HG03196 (cell line): ENCODE results near the gene PTGIR.

Source experiments
- ATAC-seq: cut with Tn5 transposase; IDR thresholded peaks from one replicate; pipeline ENCODE4 v1.9.1; 2021; ENCODE audit not compliant: unreplicated experiment

The PTGIR gene

GRCh38 chr19:46601318-46602224 lies 23.3 kb downstream of the PTGIR start, which contains the start of gene CALM3:
Gene CALM3, plus strand, starts transcription at chr19:46601330. Its CDS starts 105 bp downstream, at chr19:46601435.
- no peak for ATAC-seq

DNA sequence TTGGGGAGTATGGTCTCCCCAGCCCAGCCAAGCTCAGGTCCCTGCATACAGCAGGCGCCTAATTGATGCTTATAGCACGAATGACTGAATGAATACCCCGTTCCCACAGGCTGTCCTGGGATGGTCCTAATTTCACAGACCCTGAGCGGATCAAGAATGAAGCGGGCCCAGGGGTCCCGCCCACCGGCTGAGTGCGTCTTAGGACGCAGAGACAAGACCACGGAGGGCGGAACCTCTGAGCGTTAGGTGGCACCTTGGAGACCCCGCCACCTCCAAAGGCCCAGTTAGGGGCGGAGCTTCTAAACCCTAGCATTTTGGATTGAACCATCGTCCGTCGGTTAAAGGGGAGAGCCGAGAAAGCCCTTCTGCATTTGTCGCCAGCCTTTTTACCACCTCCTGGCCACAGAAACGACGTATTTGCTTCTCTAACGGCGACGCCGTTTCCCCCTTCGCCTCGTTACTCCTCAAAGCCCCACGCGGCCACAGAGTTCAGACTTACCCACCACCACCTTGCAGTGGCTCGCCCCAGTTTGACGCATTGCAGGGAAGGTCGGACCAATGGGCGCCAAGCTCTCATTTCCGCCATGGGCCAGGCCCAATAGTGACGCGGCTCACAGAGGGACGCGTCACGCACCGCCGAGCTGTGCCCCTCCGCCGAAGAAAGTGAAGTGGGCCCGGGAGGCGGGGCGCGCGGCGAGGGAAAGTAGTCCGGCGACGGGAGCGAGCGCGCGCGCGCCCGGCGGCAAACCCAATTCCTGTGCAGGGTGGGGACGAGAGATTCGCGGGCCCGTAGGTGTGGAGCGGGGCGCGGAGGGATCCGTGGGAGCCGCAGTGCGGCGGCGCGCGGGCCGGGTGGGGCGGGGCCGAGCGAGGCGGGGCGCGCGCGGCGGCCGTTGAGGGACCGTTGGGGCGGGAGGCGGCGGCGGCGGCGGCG lies 24.2 kb downstream of the PTGIR start:
- peak; percentile 73 for ATAC-seq

GRCh38 chr19:46599716-46600373 lies 25.0 kb downstream of the PTGIR start:
- no peak for ATAC-seq

- ATAC-seq, result no peak
These were observed 26.4 kb downstream of the PTGIR start for GRCh38 chr19:46598372-46598917.

DNA sequence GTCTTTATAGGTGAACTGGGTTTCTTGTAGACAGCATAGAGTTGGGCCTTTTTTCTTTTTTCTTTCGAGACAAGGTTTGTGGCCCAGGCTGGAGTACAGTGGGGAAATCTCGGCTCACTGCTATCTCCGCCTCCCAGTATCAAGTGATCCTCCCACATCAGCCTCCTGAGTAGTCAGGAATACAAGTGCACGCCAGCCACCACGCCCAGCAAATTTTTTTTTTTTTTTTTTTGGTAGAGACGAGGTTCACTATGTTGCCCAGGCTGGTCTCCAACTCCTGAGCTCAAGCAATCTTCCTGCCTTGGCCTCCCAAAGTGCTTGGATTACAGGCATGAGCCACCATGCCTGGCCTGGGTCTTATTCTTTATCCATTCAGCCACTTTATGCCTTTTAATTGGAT lies 28.9 kb downstream of the PTGIR start:
- ATAC-seq, result no peak

- no peak for ATAC-seq
These were observed 33.0 kb downstream of the PTGIR start for GRCh38 chr19:46591870-46592269.

GRCh38 chr19:46591254-46591653 lies 33.6 kb downstream of the PTGIR start:
- ATAC-seq, result no peak

DNA sequence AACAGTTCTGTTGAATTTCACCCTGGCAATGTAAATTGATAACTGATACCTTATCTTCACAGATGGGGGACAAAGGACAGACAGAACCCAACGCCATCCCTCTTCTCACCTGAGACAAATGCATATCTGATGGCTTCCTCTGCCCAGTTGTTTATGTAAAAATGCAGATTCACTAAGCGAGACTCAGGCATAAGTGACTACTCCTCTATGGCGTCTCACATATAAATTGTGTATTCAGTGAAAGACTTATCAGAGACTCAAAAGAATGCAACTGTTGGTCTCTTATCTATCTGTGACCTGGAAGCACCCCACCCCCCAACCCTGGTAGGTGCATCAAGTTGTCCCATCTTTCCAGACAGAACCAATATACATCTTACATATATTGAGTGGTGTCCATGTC lies 37.0 kb downstream of the PTGIR start:
- no peak for ATAC-seq

DNA sequence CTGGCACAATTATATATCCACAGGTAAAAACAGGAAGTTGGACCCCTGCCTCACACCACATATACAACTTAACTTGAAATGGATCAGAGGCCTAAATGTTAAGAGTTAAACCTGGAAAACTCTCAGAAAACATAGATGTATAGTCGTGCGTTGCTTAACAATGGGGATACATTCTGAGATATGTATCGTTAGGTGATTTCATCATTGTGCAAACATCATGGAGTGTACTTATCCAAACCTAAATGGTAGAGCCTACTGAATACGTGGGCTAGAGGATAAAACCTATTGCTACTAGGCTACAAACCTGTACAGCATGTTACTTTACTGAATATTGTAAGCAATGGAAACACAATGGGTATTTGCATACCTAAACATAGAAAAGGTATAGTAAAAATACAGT lies 38.6 kb downstream of the PTGIR start:
- ATAC-seq, result no peak

- no peak for ATAC-seq
These were observed 39.4 kb downstream of the PTGIR start for GRCh38 chr19:46585539-46585938.

DNA sequence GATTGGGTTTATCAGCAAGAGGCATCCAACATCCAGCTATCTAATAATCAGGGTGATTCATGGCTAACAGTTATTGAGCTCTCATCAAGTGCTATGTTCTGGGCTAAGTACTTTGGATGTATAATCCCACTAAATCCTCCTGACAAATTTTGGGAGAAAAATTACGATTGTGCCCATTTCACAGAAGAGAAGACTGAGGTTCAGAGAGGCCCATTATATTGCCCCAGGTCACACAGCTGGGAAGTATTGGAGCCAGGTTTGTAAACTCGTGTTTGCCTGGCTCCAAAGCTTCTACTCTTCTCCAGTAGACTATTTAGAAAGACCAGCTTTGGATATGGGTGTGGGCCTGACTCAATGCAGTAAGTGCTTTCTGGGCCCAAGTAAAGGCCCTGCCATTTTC lies 44.6 kb downstream of the PTGIR start:
- no peak for ATAC-seq

- ATAC-seq, result no peak
These were observed 45.5 kb downstream of the PTGIR start for GRCh38 chr19:46579361-46579879.

DNA sequence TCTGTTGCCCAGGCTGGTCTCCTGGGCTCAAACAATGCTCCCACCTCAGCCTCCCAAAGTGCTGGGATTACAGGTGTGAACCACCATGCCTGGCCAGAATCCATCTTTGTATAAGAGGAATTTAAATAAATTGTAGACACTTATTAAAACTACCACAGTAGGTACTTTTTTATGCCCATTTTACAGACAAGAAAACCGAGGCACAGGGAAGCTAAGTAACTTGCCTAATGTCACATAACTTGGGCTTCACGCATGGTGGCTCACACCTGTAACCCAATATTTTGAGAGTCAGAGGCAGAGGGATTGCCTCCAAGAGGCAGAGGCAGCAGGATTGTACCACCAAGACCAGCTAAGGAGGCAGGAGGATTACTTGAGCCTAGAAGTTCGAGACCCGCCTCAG lies 46.4 kb downstream of the PTGIR start:
- no peak for ATAC-seq

- ATAC-seq, result no peak
These were observed 50.4 kb downstream of the PTGIR start for GRCh38 chr19:46574533-46574932.

- no peak for ATAC-seq
These were observed 51.0 kb downstream of the PTGIR start for GRCh38 chr19:46573679-46574498.

GRCh38 chr19:46571495-46571894 lies 53.4 kb downstream of the PTGIR start:
- no peak for ATAC-seq
